ENCODE measurements around the gene GPR50.
A peak's percentile ranks its signal among the peaks of the same experiment; 100 is the strongest.

The GPR50 gene

GRCh38 chrX:151161690-151162089 lies 14.7 kb upstream of the GPR50 start:
- no peak overlapping the region for H3K27ac Mint-ChIP-seq
- no peak for TF ChIP-seq CTCF (IDR thresholded peaks at IDR 0.05; ENCODE audit: unreplicated experiment in 3 of 3)
- no peaks in the 10 kb centered on the region for H3K36me3 Mint-ChIP-seq (ENCODE audit: low read depth)
- no peaks in the 10 kb centered on the region for H3K4me1 Mint-ChIP-seq
- peaks cover 13% of the 10 kb centered on the region for H3K9me3 Mint-ChIP-seq
- H3K4me3 Mint-ChIP-seq = no peak overlapping the region
- H3K27me3 Mint-ChIP-seq (ENCODE audit: low read depth) = peaks cover 13% of the 10 kb centered on the region

- no peak overlapping the region for H3K27ac Mint-ChIP-seq
- peaks cover 32% of the 10 kb centered on the region for H3K9me3 Mint-ChIP-seq
- H3K27me3 Mint-ChIP-seq (ENCODE audit: low read depth) = peaks cover 23% of the 10 kb centered on the region
- H3K36me3 Mint-ChIP-seq (ENCODE audit: low read depth) = no peaks in the 10 kb centered on the region
- H3K4me3 Mint-ChIP-seq = no peak overlapping the region
- H3K4me1 Mint-ChIP-seq = no peaks in the 10 kb centered on the region
- TF ChIP-seq CTCF (IDR thresholded peaks at IDR 0.05; ENCODE audit: unreplicated experiment in 3 of 3) = no peak
These were observed 8.5 kb upstream of the GPR50 start for GRCh38 chrX:151167791-151168345.

GRCh38 chrX:151169783-151170182 lies 6.6 kb upstream of the GPR50 start:
- no peak overlapping the region for H3K4me3 Mint-ChIP-seq
- peaks cover 31% of the 10 kb centered on the region for H3K9me3 Mint-ChIP-seq
- no peaks in the 10 kb centered on the region for H3K36me3 Mint-ChIP-seq (ENCODE audit: low read depth)
- no peak overlapping the region for H3K27ac Mint-ChIP-seq
- TF ChIP-seq CTCF (IDR thresholded peaks at IDR 0.05; ENCODE audit: unreplicated experiment in 3 of 3) = no peak
- peaks cover 4% of the 10 kb centered on the region for H3K4me1 Mint-ChIP-seq
- peaks cover 42% of the 10 kb centered on the region for H3K27me3 Mint-ChIP-seq (ENCODE audit: low read depth)

- Mint-ChIP-seq H3K36me3 (ENCODE audit: low read depth) (no peaks in the 10 kb centered on the region), H3K4me3 (peak overlapping the region; percentile 66 to 69 (median 66))
These were observed 1.7 kb upstream of the GPR50 start for GRCh38 chrX:151174581-151175282.

GRCh38 chrX:151175283-151176062 lies 911 bp upstream of the GPR50 start:
- H3K36me3 Mint-ChIP-seq (ENCODE audit: low read depth) = peaks cover 6% of the 10 kb centered on the region
- no peak overlapping the region for H3K27ac Mint-ChIP-seq
- H3K27me3 Mint-ChIP-seq (ENCODE audit: low read depth) = peaks cover 92% of the 10 kb centered on the region
- H3K4me1 Mint-ChIP-seq = peaks cover 9% of the 10 kb centered on the region
- peaks cover 40% of the 10 kb centered on the region for H3K9me3 Mint-ChIP-seq
- peak overlapping the region; percentile 66 to 69 (median 66) for H3K4me3 Mint-ChIP-seq
- no peak for TF ChIP-seq CTCF (IDR thresholded peaks at IDR 0.05; ENCODE audit: unreplicated experiment in 3 of 3)

More at GRCh38 chrX:151174581-151175282, 1.7 kb upstream of the GPR50 start:
- H3K27me3 Mint-ChIP-seq (ENCODE audit: low read depth) = peaks cover 85% of the 10 kb centered on the region
- peaks cover 9% of the 10 kb centered on the region for H3K4me1 Mint-ChIP-seq
- peaks cover 33% of the 10 kb centered on the region for H3K9me3 Mint-ChIP-seq
- no peak overlapping the region for H3K27ac Mint-ChIP-seq
- no peak for TF ChIP-seq CTCF (IDR thresholded peaks at IDR 0.05; ENCODE audit: unreplicated experiment in 3 of 3)

Data from nephron (organoid).